ENCODE measurements around the gene MTERF2. TPM values are rescaled to one million over a fixed set of nuclear protein-coding genes. Genes with fewer than 3 reads are reported as not detected.
"Not testable (repeated sequence)": the region's sequence is repeated elsewhere in the genome, so short reads cannot be mapped to it uniquely, and the experiment has no call there.

MTERF2 gene
- total RNA-seq, 4 donors from 2014 or later: 17.5 to 26.3 (median 19.4) TPM

DNA sequence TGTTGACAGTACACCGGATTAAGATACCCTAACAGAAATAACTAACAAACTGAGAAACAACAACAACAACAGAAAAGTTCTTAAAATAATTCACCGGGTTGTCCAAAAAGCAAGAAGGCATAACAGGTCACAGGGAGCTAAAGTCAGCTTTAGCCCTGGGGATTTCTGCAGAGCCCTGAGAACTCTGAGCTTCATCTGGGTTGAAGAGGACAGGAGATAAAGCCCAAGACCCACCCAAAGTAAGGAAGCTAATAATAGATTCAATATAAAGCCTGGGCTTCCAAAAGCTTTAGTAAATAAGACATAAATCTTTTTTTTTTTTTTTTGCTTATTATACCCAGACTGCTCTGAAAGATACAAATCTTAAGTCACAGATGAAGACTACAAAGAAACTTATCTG, 44.1 kb upstream of the MTERF2 start:
- WGBS, 2 donors: 61 to 74% methylated on average over 2 of the region's 2 CpGs
- no peak for TF ChIP-seq EP300 (IDR thresholded peaks at IDR 0.05)
- no peak for TF ChIP-seq POLR2A (IDR thresholded peaks at IDR 0.05)
- TF ChIP-seq CTCF (IDR thresholded peaks at IDR 0.05): no peak
- Histone ChIP-seq H3K27ac (peak overlapping the region in 1 of 4 donors; percentile 2), H3K4me1 (peaks cover 0 to 45% (median 16%) of the 10 kb centered on the region in 4 donors), H3K36me3 (no peaks in the 10 kb centered on the region), H3K27me3 (no peaks in the 10 kb centered on the region), H3K9me3 (no peaks in the 10 kb centered on the region), H3K4me3 (no peak overlapping the region)
- no peak for DNase-seq (ENCODE audit: low spot score in 2 of 2)

DNA sequence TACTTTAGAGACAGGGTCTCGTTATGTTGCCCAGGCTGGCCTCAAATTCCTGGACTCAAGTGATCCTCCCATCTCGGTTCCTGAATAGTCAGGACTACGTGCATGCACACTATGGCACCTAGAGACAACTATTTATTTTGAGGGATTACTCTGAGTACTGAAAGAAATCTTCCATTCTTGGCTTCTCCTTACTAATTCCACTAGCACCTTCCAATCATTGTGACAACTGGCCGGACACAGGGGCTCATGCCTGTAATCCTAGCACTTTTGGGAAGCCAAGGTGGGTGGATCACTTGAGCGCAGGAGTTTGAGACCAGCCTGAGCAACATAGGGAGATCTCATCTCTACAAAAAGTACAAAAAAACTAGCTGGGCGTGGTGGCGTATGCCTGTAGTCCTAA, 42.1 kb upstream of the MTERF2 start:
- no peaks in the 10 kb centered on the region for H3K27me3 ChIP-seq
- DNase-seq (ENCODE audit: low spot score in 2 of 2): no peak
- H3K4me3 ChIP-seq: no peak overlapping the region
- H3K36me3 ChIP-seq: no peaks in the 10 kb centered on the region
- TF ChIP-seq CTCF (IDR thresholded peaks at IDR 0.05) (no peak), POLR2A (IDR thresholded peaks at IDR 0.05) (no peak), EP300 (IDR thresholded peaks at IDR 0.05) (no peak)
- peak overlapping the region in 1 of 4 donors; percentile 69 for H3K27ac ChIP-seq
- H3K4me1 ChIP-seq: peaks cover 0 to 45% (median 16%) of the 10 kb centered on the region in 4 donors
- no peaks in the 10 kb centered on the region for H3K9me3 ChIP-seq
- 86% methylated on average over 7 of the region's 7 CpGs for WGBS, 2 donors

- 4 to 6% methylated on average over 2 of the region's 2 CpGs for WGBS, 2 donors
- DNase-seq (ENCODE audit: low spot score in 2 of 2): no peak
- Histone ChIP-seq H3K27ac (peak overlapping the region; percentile 12 to 69 (median 56)), H3K27me3 (no peaks in the 10 kb centered on the region), H3K4me1 (peaks cover 0 to 45% (median 16%) of the 10 kb centered on the region in 4 donors), H3K9me3 (no peaks in the 10 kb centered on the region), H3K36me3 (no peaks in the 10 kb centered on the region), H3K4me3 (no peak overlapping the region)
- TF ChIP-seq EP300 (IDR thresholded peaks at IDR 0.05): peak; percentile 20 to 64
- no peak for TF ChIP-seq POLR2A (IDR thresholded peaks at IDR 0.05)
Measured at GRCh38 chr12:107027636-107028053, 40.7 kb upstream of the MTERF2 start.

GRCh38 chr12:107026806-107027635, 40.1 kb upstream of the MTERF2 start:
- H3K36me3 ChIP-seq: no peaks in the 10 kb centered on the region
- no peak overlapping the region for H3K4me3 ChIP-seq
- TF ChIP-seq POLR2A (IDR thresholded peaks at IDR 0.05) (no peak), CTCF (IDR thresholded peaks at IDR 0.05) (no peak), EP300 (IDR thresholded peaks at IDR 0.05) (no peak)
- peaks cover 0 to 45% (median 16%) of the 10 kb centered on the region in 4 donors for H3K4me1 ChIP-seq
- WGBS, 2 donors: 60 to 61% methylated on average over 4 of the region's 4 CpGs
- H3K27ac ChIP-seq: peak overlapping the region; percentile 12 to 69 (median 50)
- H3K9me3 ChIP-seq: no peaks in the 10 kb centered on the region
- H3K27me3 ChIP-seq: no peaks in the 10 kb centered on the region
- no peak for DNase-seq (ENCODE audit: low spot score in 2 of 2)

DNA sequence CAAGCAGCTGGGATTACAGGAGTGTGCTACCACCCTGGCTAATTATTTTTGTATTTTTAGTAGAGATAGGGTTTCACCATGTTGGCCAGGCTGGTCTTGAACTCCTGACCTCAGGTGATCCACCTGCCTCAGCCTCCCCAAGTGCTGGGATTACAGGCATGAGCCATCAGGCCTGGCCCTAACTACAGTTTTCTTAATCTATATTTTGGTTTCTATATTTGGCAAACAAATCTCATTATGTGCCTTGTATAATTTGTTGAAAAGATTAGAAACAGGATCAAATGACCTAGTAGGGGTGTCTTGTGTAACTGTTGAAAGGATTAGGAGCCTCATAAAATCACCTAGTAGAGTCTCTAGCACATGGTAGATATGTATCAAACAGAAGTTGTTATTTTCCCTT, 39.4 kb upstream of the MTERF2 start:
- H3K27me3 ChIP-seq; DNase-seq (ENCODE audit: low spot score in 2 of 2); H3K36me3 ChIP-seq; H3K4me3 ChIP-seq; H3K9me3 ChIP-seq: not testable (repeated sequence)
- Histone ChIP-seq H3K27ac (peak overlapping the region in 3 of 4 donors; percentile 48 to 69 (median 53)), H3K4me1 (peaks cover 0 to 39% (median 16%) of the 10 kb centered on the region in 4 donors)

- H3K4me3 ChIP-seq: no peak overlapping the region
- peaks cover 0 to 32% (median 14%) of the 10 kb centered on the region in 4 donors for H3K4me1 ChIP-seq
- H3K36me3 ChIP-seq: peaks cover 0 to 7% (median 0%) of the 10 kb centered on the region in 3 donors
- H3K9me3 ChIP-seq: no peaks in the 10 kb centered on the region
- no peaks in the 10 kb centered on the region for H3K27me3 ChIP-seq
- TF ChIP-seq POLR2A (IDR thresholded peaks at IDR 0.05) (no peak), CTCF (IDR thresholded peaks at IDR 0.05) (no peak), EP300 (IDR thresholded peaks at IDR 0.05) (no peak)
- no peak overlapping the region for H3K27ac ChIP-seq
- WGBS, 2 donors: 83 to 97% methylated on average over 1 of the region's 1 CpG
- DNase-seq (ENCODE audit: low spot score in 2 of 2): no peak
Measured at GRCh38 chr12:107025671-107026070, 38.7 kb upstream of the MTERF2 start.
